Breast epithelium (tissue), 4 donors: Measurements from ENCODE around the gene QSOX1. TPM values are rescaled to one million over a fixed set of nuclear protein-coding genes. Genes with fewer than 3 reads are reported as not detected.

Source experiments
- DNase-seq, 2 donors: peaks; one replicate each; pipeline ENCODE4 v3.0.0-alpha.2; 2019; ENCODE audit warnings: low spot score in 2 of 2
- H3K27ac ChIP-seq, 2 donors: fragments of 200-600 bp; sonication (generic) in 1 of 2; one replicate each; pipeline ENCODE4 v1.5.1; 2016 to 2019; ENCODE audit warnings: mild to moderate bottlenecking in 1 of 2
- H3K27me3 ChIP-seq, 2 donors: fragments of 200-600 bp; sonication (generic) in 1 of 2; one replicate each; pipeline versions ENCODE4 v1.5.1 to v1.6.0; 2017 to 2019; ENCODE audit warnings: control low read depth in 1 of 2, mild to moderate bottlenecking in 1 of 2
- H3K36me3 ChIP-seq: fragments of 200-600 bp; one replicate; pipeline ENCODE4 v1.5.1; 2019
- H3K4me1 ChIP-seq, 2 donors: fragments of 200-600 bp; sonication (generic); one replicate each; pipeline ENCODE4 v1.5.1; 2016 to 2019; ENCODE audit warnings: control low read depth in 1 of 2
- H3K4me3 ChIP-seq, 3 donors: fragments of 200-600 bp; sonication (generic); 1 replicate in 2 of 3; 2 replicates in 1 of 3; pipeline ENCODE4 v1.5.1; 2016 to 2019; ENCODE audit warnings: mild to moderate bottlenecking in 3 of 3, moderate library complexity in 2 of 3
- H3K9me3 ChIP-seq, 2 donors: fragments of 200-600 bp; sonication (generic) in 1 of 2; one replicate each; pipeline ENCODE4 v1.5.1; 2016 to 2019; ENCODE audit warnings: control low read depth in 1 of 2
- POLR2A ChIP-seq: fragments of 450-650 bp; IDR thresholded peaks from one replicate; pipeline ENCODE4 v1.6.1; 2016; ENCODE audit warnings: antibody characterized with exemption, mild to moderate bottlenecking, moderate library complexity
- POLR2AphosphoS5 ChIP-seq, 3 donors: sonication (generic); formaldehyde crosslinking; IDR thresholded peaks; one replicate each; pipeline ENCODE4 v1.6.1; 2017; ENCODE audit warnings: antibody characterized with exemption in 3 of 3
- intact Hi-C: fragments of 100-400 bp; cut with DNase I; formaldehyde crosslinking; loops from one replicate; pipeline ENCODE4 v1.15.1; 2023; ENCODE audit warnings: low total_unique reads
- total RNA-seq, 3 donors: library from RNA; depleted of rRNA; stranded (reverse); fragments of >200 nt; gene quantifications; one replicate each; pipeline ENCODE4 v1.1.0, GENCODE V29; 2016
- TF ChIP-seq, protein P1 (sequence below), 3 donors: fragments of 450-650 bp; IDR thresholded peaks; one replicate each; pipeline ENCODE4 v1.5.1; 2016 to 2017; ENCODE audit warnings: antibody characterized with exemption in 3 of 3, mild to moderate bottlenecking in 3 of 3, moderate library complexity in 3 of 3

The QSOX1 gene
- total RNA-seq, 3 donors from 2014 or later, result 43.3 to 85.5 (median 67.5) TPM

- Histone ChIP-seq H3K4me1 (peaks cover 5 to 9% of the 10 kb centered on the region in 2 donors), H3K4me3 (no peak overlapping the region), H3K27me3 (peaks cover 3 to 59% of the 10 kb centered on the region in 2 donors), H3K36me3 (no peaks in the 10 kb centered on the region), H3K27ac (no peak overlapping the region), H3K9me3 (no peaks in the 10 kb centered on the region)
- TF ChIP-seq POLR2AphosphoS5 (IDR thresholded peaks at IDR 0.05), result no peak
- TF ChIP-seq, protein P1, sequence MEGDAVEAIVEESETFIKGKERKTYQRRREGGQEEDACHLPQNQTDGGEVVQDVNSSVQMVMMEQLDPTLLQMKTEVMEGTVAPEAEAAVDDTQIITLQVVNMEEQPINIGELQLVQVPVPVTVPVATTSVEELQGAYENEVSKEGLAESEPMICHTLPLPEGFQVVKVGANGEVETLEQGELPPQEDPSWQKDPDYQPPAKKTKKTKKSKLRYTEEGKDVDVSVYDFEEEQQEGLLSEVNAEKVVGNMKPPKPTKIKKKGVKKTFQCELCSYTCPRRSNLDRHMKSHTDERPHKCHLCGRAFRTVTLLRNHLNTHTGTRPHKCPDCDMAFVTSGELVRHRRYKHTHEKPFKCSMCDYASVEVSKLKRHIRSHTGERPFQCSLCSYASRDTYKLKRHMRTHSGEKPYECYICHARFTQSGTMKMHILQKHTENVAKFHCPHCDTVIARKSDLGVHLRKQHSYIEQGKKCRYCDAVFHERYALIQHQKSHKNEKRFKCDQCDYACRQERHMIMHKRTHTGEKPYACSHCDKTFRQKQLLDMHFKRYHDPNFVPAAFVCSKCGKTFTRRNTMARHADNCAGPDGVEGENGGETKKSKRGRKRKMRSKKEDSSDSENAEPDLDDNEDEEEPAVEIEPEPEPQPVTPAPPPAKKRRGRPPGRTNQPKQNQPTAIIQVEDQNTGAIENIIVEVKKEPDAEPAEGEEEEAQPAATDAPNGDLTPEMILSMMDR (IDR thresholded peaks at IDR 0.05), result no peak
- intact Hi-C loops, result no loop called here
- no peak for DNase-seq
Observed at GRCh38 chr1:180225403-180225802, 70.7 kb downstream of the QSOX1 start.

DNA sequence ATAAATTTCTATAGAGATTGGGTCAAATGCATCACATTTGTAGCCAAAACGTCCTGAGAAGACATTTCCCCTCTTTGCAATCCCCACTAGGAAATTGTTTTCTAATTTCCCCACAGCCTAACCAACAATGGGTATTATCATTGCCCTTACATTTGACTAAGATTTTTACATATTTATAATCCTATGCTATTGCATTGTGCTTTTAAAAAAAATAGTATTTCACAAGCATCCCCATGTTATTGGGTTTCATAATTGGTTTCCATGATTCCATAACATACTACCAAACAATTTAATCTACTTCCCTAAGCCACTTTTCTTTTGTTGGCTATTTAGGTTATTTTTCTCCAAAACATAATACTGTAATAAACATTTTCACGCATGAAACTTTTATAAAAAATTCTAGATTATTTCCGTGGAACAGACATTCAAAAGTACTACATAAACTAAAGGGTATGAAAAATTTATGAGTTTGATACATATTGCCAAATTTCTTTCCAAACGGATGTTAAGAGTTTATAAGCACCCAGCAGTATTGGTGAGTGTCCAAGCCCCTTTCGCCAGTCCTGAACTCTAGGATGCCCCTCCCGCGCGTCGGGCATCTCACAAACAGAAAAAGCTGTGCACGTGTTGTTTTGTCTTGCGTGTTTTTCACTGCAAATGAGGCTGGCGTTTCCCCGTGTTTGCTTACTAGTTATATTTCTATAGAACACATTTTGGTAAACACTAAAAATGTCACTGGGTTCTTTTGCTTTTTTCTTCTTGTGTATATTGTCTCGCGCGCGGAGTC lies 73.4 kb downstream of the QSOX1 start:
- intact Hi-C loops, result no loop called here
- Histone ChIP-seq H3K9me3 (no peaks in the 10 kb centered on the region), H3K4me3 (no peak overlapping the region), H3K4me1 (peaks cover 16 to 20% of the 10 kb centered on the region in 2 donors), H3K27ac (no peak overlapping the region), H3K27me3 (peaks cover 9 to 86% of the 10 kb centered on the region in 2 donors), H3K36me3 (no peaks in the 10 kb centered on the region)
- no peak for DNase-seq
- TF ChIP-seq POLR2A (no peak), POLR2AphosphoS5 (IDR thresholded peaks at IDR 0.05) (no peak)
- TF ChIP-seq, protein P1 (IDR thresholded peaks at IDR 0.05), result no peak

GRCh38 chr1:180228648-180229482 lies 74.2 kb downstream of the QSOX1 start:
- no peaks in the 10 kb centered on the region for H3K9me3 ChIP-seq
- H3K36me3 ChIP-seq, result no peaks in the 10 kb centered on the region
- no peak for DNase-seq
- no peak overlapping the region for H3K27ac ChIP-seq
- peaks cover 9 to 94% of the 10 kb centered on the region in 2 donors for H3K27me3 ChIP-seq
- intact Hi-C loops, result no loop called here
- TF ChIP-seq, protein P1 (IDR thresholded peaks at IDR 0.05), result no peak
- no peak for TF ChIP-seq POLR2AphosphoS5 (IDR thresholded peaks at IDR 0.05)
- no peak for TF ChIP-seq POLR2A
- H3K4me3 ChIP-seq, result peak overlapping the region; percentile 50 to 72 (median 52)
- H3K4me1 ChIP-seq, result peaks cover 16 to 24% of the 10 kb centered on the region in 2 donors

DNA sequence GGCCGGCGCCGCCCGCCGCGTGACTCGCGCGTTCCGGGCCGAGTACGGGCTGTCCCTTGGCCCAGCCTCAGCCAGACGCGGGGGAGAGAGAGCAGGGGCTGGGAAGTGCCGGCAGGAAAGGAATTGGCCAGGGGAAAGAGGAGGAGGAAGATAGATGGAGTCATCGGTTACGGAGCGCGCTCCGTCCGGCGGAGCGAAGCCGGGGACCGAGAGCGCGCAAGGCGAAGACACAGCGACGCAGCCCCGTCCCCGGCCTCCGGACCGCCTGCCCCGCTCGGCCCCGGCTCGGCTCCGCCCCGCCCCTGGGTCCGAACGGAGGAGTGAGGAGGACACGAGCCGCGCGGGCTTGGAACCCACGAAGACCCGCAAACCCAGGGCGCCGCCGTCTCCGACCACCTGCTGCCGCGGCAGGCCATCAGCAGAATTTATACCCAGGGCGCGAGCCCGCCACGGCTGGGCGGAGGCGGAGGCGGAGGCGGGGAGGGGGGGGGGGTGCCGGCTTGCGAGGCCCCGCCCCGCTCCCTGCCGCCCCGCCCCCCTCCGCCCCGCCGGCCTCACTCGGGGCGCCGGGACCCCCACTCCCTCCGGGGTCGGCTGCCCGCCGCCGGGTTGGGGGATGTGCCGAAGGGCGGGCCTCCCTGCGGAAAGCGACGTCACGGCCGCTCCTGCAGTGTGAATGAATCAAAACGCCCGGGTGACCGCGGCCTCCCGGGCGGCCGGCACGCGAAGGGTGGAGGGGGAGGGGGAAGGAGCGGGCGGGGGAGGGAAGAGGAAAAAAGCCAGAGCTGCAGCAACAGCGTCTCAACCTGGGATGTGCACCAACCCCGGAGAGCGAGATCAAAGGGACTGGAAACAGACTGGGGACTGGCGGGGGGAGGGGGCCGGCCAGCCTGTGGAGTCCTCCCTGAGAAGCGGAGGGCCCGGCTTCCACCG lies 75.1 kb downstream of the QSOX1 start, which contains the start of gene LHX4:
LHX4 (plus strand) TSS at position 782 of the 933 bp plus-strand sequence. CDS start 266 bp downstream, outside the sequence.
- H3K27me3 ChIP-seq, result peaks cover 14 to 94% of the 10 kb centered on the region in 2 donors

DNA sequence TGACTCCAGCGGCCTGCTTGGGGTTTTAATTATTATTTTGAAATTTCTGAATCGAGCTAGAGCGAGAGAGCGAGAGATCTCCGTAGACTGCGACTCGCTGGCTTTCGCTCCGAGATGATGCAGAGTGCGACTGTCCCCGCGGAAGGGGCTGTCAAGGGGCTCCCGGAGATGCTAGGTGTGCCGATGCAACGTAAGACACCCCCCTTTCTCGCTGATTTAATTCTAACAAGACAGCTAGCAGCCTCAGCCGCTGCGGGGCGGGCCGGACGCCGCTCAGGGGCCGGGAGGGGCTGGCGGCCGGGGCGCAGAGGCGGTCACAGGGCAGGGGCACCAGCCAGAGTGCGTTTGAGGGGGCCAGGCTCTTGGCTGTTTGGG lies 75.7 kb downstream of the QSOX1 start:
- no peak for DNase-seq
- Histone ChIP-seq H3K27me3 (peaks cover 19 to 94% of the 10 kb centered on the region in 2 donors), H3K4me1 (peaks cover 16 to 24% of the 10 kb centered on the region in 2 donors), H3K36me3 (no peaks in the 10 kb centered on the region), H3K27ac (no peak overlapping the region), H3K4me3 (peak overlapping the region; percentile 50 to 72 (median 52)), H3K9me3 (no peaks in the 10 kb centered on the region)
- intact Hi-C loops, result no loop called here
- TF ChIP-seq, protein P1 (IDR thresholded peaks at IDR 0.05), result no peak
- TF ChIP-seq POLR2AphosphoS5 (IDR thresholded peaks at IDR 0.05), result no peak
- TF ChIP-seq POLR2A, result no peak

More for the DNA sequence above, 75.1 kb downstream of the QSOX1 start, which contains the start of gene LHX4:
- intact Hi-C loops, result no loop called here
- no peaks in the 10 kb centered on the region for H3K36me3 ChIP-seq
- H3K9me3 ChIP-seq, result no peaks in the 10 kb centered on the region
- peaks cover 16 to 24% of the 10 kb centered on the region in 2 donors for H3K4me1 ChIP-seq
- no peak for TF ChIP-seq POLR2AphosphoS5 (IDR thresholded peaks at IDR 0.05)
- no peak for TF ChIP-seq POLR2A
- DNase-seq, result no peak
- peak within 1 kb of the TSS; percentile 50 to 72 (median 52) for H3K4me3 ChIP-seq
- H3K27ac ChIP-seq, result no peak within 1 kb of the TSS
